HG03064 (cell line): ENCODE measurements around the gene CACNA2D3.
"Not testable (repeated sequence)": the region's sequence is repeated elsewhere in the genome, so short reads cannot be mapped to it uniquely, and the experiment has no call there.

Source experiments
- ATAC-seq: cut with Tn5 transposase; IDR thresholded peaks from one replicate; pipeline ENCODE4 v1.9.1; 2021; ENCODE audit warnings: low read depth; ENCODE audit not compliant: unreplicated experiment

CACNA2D3 gene

GRCh38 chr3:54122324-54123002, at the start of gene CACNA2D3:
CACNA2D3 (plus strand) TSS chr3:54122552.
- ATAC-seq = no peak

GRCh38 chr3:54073386-54073785, 49.0 kb upstream of the CACNA2D3 start:
- ATAC-seq = no peak

- ATAC-seq = no peak
Measured at GRCh38 chr3:54079314-54079713, 43.0 kb upstream of the CACNA2D3 start.

GRCh38 chr3:54079730-54080325, 42.5 kb upstream of the CACNA2D3 start:
- ATAC-seq = no peak

- ATAC-seq = no peak
Measured at GRCh38 chr3:54083921-54084320, 38.4 kb upstream of the CACNA2D3 start.

- no peak for ATAC-seq
Measured at GRCh38 chr3:54085936-54086335, 36.4 kb upstream of the CACNA2D3 start.

GRCh38 chr3:54086652-54087405, 35.5 kb upstream of the CACNA2D3 start:
- no peak for ATAC-seq

GRCh38 chr3:54087581-54088410, 34.6 kb upstream of the CACNA2D3 start:
- ATAC-seq = no peak

GRCh38 chr3:54093491-54094248, 28.7 kb upstream of the CACNA2D3 start:
- ATAC-seq = no peak

- ATAC-seq = no peak
Measured at GRCh38 chr3:54094926-54095325, 27.4 kb upstream of the CACNA2D3 start.

- no peak for ATAC-seq
Measured at GRCh38 chr3:54099381-54099780, 23.0 kb upstream of the CACNA2D3 start.

GRCh38 chr3:54104084-54104483, 18.3 kb upstream of the CACNA2D3 start:
- ATAC-seq = no peak

- ATAC-seq = not testable (repeated sequence)
Measured at GRCh38 chr3:54116129-54116528, 6.2 kb upstream of the CACNA2D3 start.

GRCh38 chr3:54120657-54121413, 1.5 kb upstream of the CACNA2D3 start:
- ATAC-seq = no peak

- no peak for ATAC-seq
Measured at GRCh38 chr3:54121414-54122323, 683 bp upstream of the CACNA2D3 start.

- no peak for ATAC-seq
Measured at GRCh38 chr3:54123003-54123775, 837 bp downstream of the CACNA2D3 start.

GRCh38 chr3:54123776-54124196, 1.4 kb downstream of the CACNA2D3 start:
- no peak for ATAC-seq

GRCh38 chr3:54125300-54125699, 2.9 kb downstream of the CACNA2D3 start:
- ATAC-seq = no peak
